ENCODE measurements around the gene NEK9. TPM values are rescaled to one million over a fixed set of nuclear protein-coding genes. Genes with fewer than 3 reads are reported as not detected.

The NEK9 gene
- total RNA-seq, 1 experiment from 2014 or later, result 56.5 TPM

- H4K5ac ChIP-seq (ENCODE audit: insufficient read length, low read depth, low read length), result no peak overlapping the region
- no peak overlapping the region for H3T11ph ChIP-seq (ENCODE audit: low read length)
- H3K9ac ChIP-seq (ENCODE audit: extremely low read depth, insufficient read length, low read length), result no peak overlapping the region
- no peak overlapping the region for H2BK120ac ChIP-seq (ENCODE audit: low read depth, low read length, poor library complexity, severe bottlenecking)
- H2AFZ ChIP-seq (ENCODE audit: low read length), result no peak overlapping the region
- H3K23me2 ChIP-seq (ENCODE audit: insufficient read length, low read depth, low read length, poor library complexity, severe bottlenecking), result peaks cover 2% of the 10 kb centered on the region
- no peak overlapping the region for H3K18ac ChIP-seq (ENCODE audit: insufficient read length, low read depth, low read length)
- no peak overlapping the region for H3K27ac ChIP-seq (ENCODE audit: insufficient read length, low read depth, low read length)
- H4K20me1 ChIP-seq (ENCODE audit: control insufficient read depth, insufficient read depth, insufficient read length), result no peaks in the 10 kb centered on the region
- Mint-ChIP-seq H3K27ac (no peak overlapping the region), H3K27me3 (ENCODE audit: low read depth) (no peaks in the 10 kb centered on the region), H3K9me3 (peaks cover 0 to 3% of the 10 kb centered on the region in 2 experiments; a peak in 2 of 5 replicates), H3K4me3 (no peak overlapping the region), H3K4me1 (peaks cover 12 to 21% of the 10 kb centered on the region in 2 experiments), H3K36me3 (ENCODE audit: insufficient read depth in 1 of 3, low read depth in 3 of 3) (peaks cover 7 to 15% (median 9%) of the 10 kb centered on the region in 3 experiments)
- no peak overlapping the region for H3K23ac ChIP-seq (ENCODE audit: insufficient read length, low read depth, low read length)
- H3K79me2 ChIP-seq (ENCODE audit: insufficient read depth, low read length), result no peaks in the 10 kb centered on the region
- H3K14ac ChIP-seq (ENCODE audit: insufficient read depth, low read length), result no peak overlapping the region
- H2AK5ac ChIP-seq (ENCODE audit: insufficient read length, low read length), result no peak overlapping the region
- no peak overlapping the region for H2BK15ac ChIP-seq (ENCODE audit: low read depth, low read length)
- H3K4me1 ChIP-seq (ENCODE audit: insufficient read depth, low read length), result no peaks in the 10 kb centered on the region
- no peak overlapping the region for H3K56ac ChIP-seq (ENCODE audit: insufficient read length, low read depth, low read length)
- H2BK12ac ChIP-seq (ENCODE audit: insufficient read length, low read depth, low read length), result no peak overlapping the region
- H4K91ac ChIP-seq (ENCODE audit: insufficient read length, low read depth, low read length), result no peak overlapping the region
- H3K79me1 ChIP-seq (ENCODE audit: insufficient read depth, low read depth, low read length, poor library complexity, severe bottlenecking), result no peaks in the 10 kb centered on the region
- H2BK5ac ChIP-seq (ENCODE audit: insufficient read length, low read length), result no peak overlapping the region
- H4K8ac ChIP-seq (replicated peaks; ENCODE audit: insufficient read length, low read depth, low read length), result no peak overlapping the region
- no peak for TF ChIP-seq CTCF (conservative IDR thresholded peaks at IDR 0.05)
- no peaks in the 10 kb centered on the region for H3K27me3 ChIP-seq (ENCODE audit: insufficient read depth, low read length)
- DNase-seq, result no peak
- WGBS (ENCODE audit: extremely low coverage, insufficient read length, low lambda C conversion rate), result no CpG with 5 or more reads among the region's 5 CpGs
- no peak overlapping the region for H3K4me2 ChIP-seq (ENCODE audit: insufficient read depth, insufficient read length, low read length)
- H3K4ac ChIP-seq (ENCODE audit: low read depth, low read length), result no peak overlapping the region
- H2BK20ac ChIP-seq (ENCODE audit: low read depth, low read length, poor library complexity, severe bottlenecking), result no peak overlapping the region
- H3K9me3 ChIP-seq (ENCODE audit: control insufficient read depth, low read depth, low read length), result no peaks in the 10 kb centered on the region
Observed at GRCh38 chr14:75128596-75128990, 1.7 kb upstream of the NEK9 start.
